H9 (cell line): ENCODE results near the gene PIEZO2. TPM values are rescaled to one million over a fixed set of nuclear protein-coding genes. Genes with fewer than 3 reads are reported as not detected.

ENCODE experiments used
- DNase-seq: peaks from one replicate; pipeline ENCODE4 v3.0.0-alpha.2; 2017
- H2AFZ ChIP-seq: one replicate; pipeline ENCODE4 v1.6.1; 2013; ENCODE audit warnings: mild to moderate bottlenecking, low read length, control low read depth, moderate library complexity
- H2AK5ac ChIP-seq: 2 replicates; pipeline ENCODE4 v1.6.1; 2013; ENCODE audit warnings: low read length, control low read depth, mixed read lengths; ENCODE audit not compliant: insufficient read length
- H2BK120ac ChIP-seq: one replicate; pipeline ENCODE4 v1.6.1; 2013; ENCODE audit warnings: low read depth, mild to moderate bottlenecking, low read length, control low read depth, inconsistent platforms; ENCODE audit not compliant: poor library complexity, severe bottlenecking
- H2BK12ac ChIP-seq: 2 replicates; pipeline ENCODE4 v1.6.1; 2013; ENCODE audit warnings: low read length, control low read depth, mixed read lengths, low read depth; ENCODE audit not compliant: insufficient read length
- H2BK15ac ChIP-seq: 2 replicates; pipeline ENCODE4 v1.6.1; 2013; ENCODE audit warnings: low read depth, low read length, control low read depth
- H2BK20ac ChIP-seq: one replicate; pipeline ENCODE4 v1.6.1; 2013; ENCODE audit warnings: low read depth, mild to moderate bottlenecking, low read length, control low read depth, inconsistent platforms; ENCODE audit not compliant: poor library complexity, severe bottlenecking
- H2BK5ac ChIP-seq: 2 replicates; pipeline ENCODE4 v1.6.1; 2013; ENCODE audit warnings: low read length, control low read depth, mixed read lengths; ENCODE audit not compliant: insufficient read length
- H3K14ac ChIP-seq: 2 replicates; pipeline ENCODE4 v1.6.1; 2013; ENCODE audit warnings: low read length, control low read depth; ENCODE audit not compliant: insufficient read depth
- H3K18ac ChIP-seq: 2 replicates; pipeline ENCODE4 v1.6.1; 2013; ENCODE audit warnings: low read depth, mild to moderate bottlenecking, mixed read lengths, low read length, control low read depth; ENCODE audit not compliant: insufficient read length
- H3K23ac ChIP-seq: 2 replicates; pipeline ENCODE4 v1.6.1; 2013; ENCODE audit warnings: low read length, control low read depth, mixed read lengths, low read depth; ENCODE audit not compliant: insufficient read length
- H3K23me2 ChIP-seq: 2 replicates; pipeline ENCODE4 v1.6.1; 2013; ENCODE audit warnings: low read depth, mild to moderate bottlenecking, mixed read lengths, low read length, control low read depth; ENCODE audit not compliant: insufficient read length, poor library complexity, severe bottlenecking
- H3K27ac ChIP-seq: 2 replicates; pipeline ENCODE4 v1.5.1; 2013; ENCODE audit warnings: low read length, control low read depth, mixed read lengths, low read depth; ENCODE audit not compliant: insufficient read length
- H3K27me3 ChIP-seq: 2 replicates; pipeline ENCODE4 v1.6.1; 2013; ENCODE audit warnings: low read length, control low read depth, inconsistent platforms; ENCODE audit not compliant: insufficient read depth
- H3K4ac ChIP-seq: 2 replicates; pipeline ENCODE4 v1.6.1; 2013; ENCODE audit warnings: low read depth, mild to moderate bottlenecking, control low read depth, inconsistent platforms, low read length, moderate library complexity
- H3K4me1 ChIP-seq: 2 replicates; pipeline ENCODE4 v1.6.1; 2013; ENCODE audit warnings: low read length, control low read depth, inconsistent platforms; ENCODE audit not compliant: insufficient read depth
- H3K4me2 ChIP-seq: 2 replicates; pipeline ENCODE4 v1.6.1; 2013; ENCODE audit warnings: low read length, control low read depth, mixed read lengths; ENCODE audit not compliant: insufficient read length, insufficient read depth
- H3K56ac ChIP-seq: 2 replicates; pipeline ENCODE4 v1.6.1; 2013; ENCODE audit warnings: low read depth, mild to moderate bottlenecking, mixed read lengths, low read length, control low read depth; ENCODE audit not compliant: insufficient read length
- H3K79me1 ChIP-seq: 2 replicates; pipeline ENCODE4 v1.6.1; 2013; ENCODE audit warnings: low read depth, mild to moderate bottlenecking, moderate library complexity, low read length, control low read depth, inconsistent platforms; ENCODE audit not compliant: insufficient read depth, poor library complexity, severe bottlenecking
- H3K79me2 ChIP-seq: 2 replicates; pipeline ENCODE4 v1.6.1; 2013; ENCODE audit warnings: low read length, control low read depth, inconsistent platforms; ENCODE audit not compliant: insufficient read depth
- H3K9ac ChIP-seq: 2 replicates; pipeline ENCODE4 v1.6.1; 2013; ENCODE audit warnings: low read length, control low read depth, mixed read lengths; ENCODE audit not compliant: insufficient read length; ENCODE audit errors: extremely low read depth
- H3K9me3 ChIP-seq: one replicate; pipeline ENCODE4 v1.6.1; 2013; ENCODE audit warnings: low read depth, low read length, inconsistent platforms; ENCODE audit not compliant: control insufficient read depth
- H3T11ph ChIP-seq: one replicate; pipeline ENCODE4 v1.6.1; 2013; ENCODE audit warnings: mild to moderate bottlenecking, low read length, control low read depth, inconsistent platforms
- H4K20me1 ChIP-seq: one replicate; pipeline ENCODE4 v1.6.1; 2013; ENCODE audit not compliant: control insufficient read depth, insufficient read length, insufficient read depth
- H4K5ac ChIP-seq: 2 replicates; pipeline ENCODE4 v1.6.1; 2013; ENCODE audit warnings: low read depth, mild to moderate bottlenecking, mixed read lengths, low read length, control low read depth; ENCODE audit not compliant: insufficient read length
- H4K8ac ChIP-seq: replicated peaks from 2 replicates; pipeline ENCODE4 v1.6.1; 2013; ENCODE audit warnings: low read length, control low read depth, mixed read lengths, low read depth; ENCODE audit not compliant: insufficient read length
- H4K91ac ChIP-seq: 2 replicates; pipeline ENCODE4 v1.6.1; 2013; ENCODE audit warnings: low read depth, mild to moderate bottlenecking, moderate library complexity, mixed read lengths, low read length, control low read depth; ENCODE audit not compliant: insufficient read length
- H3K27ac Mint-ChIP-seq, 3 experiments: 2 replicates in 2 of 3; 3 replicates in 1 of 3; pipeline ENCODE4 v1.8.0; 2020 to 2021; ENCODE audit warnings: mixed read lengths in 3 of 3, mild to moderate bottlenecking in 1 of 3, moderate library complexity in 1 of 3
- H3K27me3 Mint-ChIP-seq: 2 replicates; pipeline ENCODE4 v1.8.0; 2021; ENCODE audit warnings: low read depth, mild to moderate bottlenecking, moderate library complexity, mixed read lengths
- H3K36me3 Mint-ChIP-seq, 3 experiments: 2 replicates in 2 of 3; 3 replicates in 1 of 3; pipeline ENCODE4 v1.8.0; 2020 to 2021; ENCODE audit warnings: low read depth in 3 of 3, mixed read lengths in 3 of 3; ENCODE audit not compliant: insufficient read depth in 1 of 3
- H3K4me1 Mint-ChIP-seq, 2 experiments: 2 replicates each; pipeline ENCODE4 v1.8.0; 2020; ENCODE audit warnings: mixed read lengths in 2 of 2
- H3K4me3 Mint-ChIP-seq, 2 experiments: 2 replicates in 1 of 2; 3 replicates in 1 of 2; pipeline ENCODE4 v1.8.0; 2020 to 2021; ENCODE audit warnings: mild to moderate bottlenecking in 2 of 2, mixed read lengths in 2 of 2, moderate library complexity in 1 of 2
- H3K9me3 Mint-ChIP-seq, 2 experiments: 2 replicates in 1 of 2; 3 replicates in 1 of 2; pipeline ENCODE4 v1.8.0; 2020; ENCODE audit warnings: mild to moderate bottlenecking in 2 of 2, mixed read lengths in 2 of 2, moderate library complexity in 1 of 2
- WGBS: extraction: QIAGEN DNeasy Blood & Tissue Kit; methylation state at CpG from one replicate; pipeline ENCODE4 v1.1.7; 2013; ENCODE audit warnings: missing lambda C conversion rate, low lambda C conversion rate, mixed read lengths; ENCODE audit not compliant: insufficient read length; ENCODE audit errors: extremely low coverage; 5-methylcytosine and 5-hydroxymethylcytosine counted together
- total RNA-seq: library from RNA; stranded (reverse); gene quantifications from 2 replicates; pipeline ENCODE4 v1.2.1, GENCODE V29; 2021
- TF ChIP-seq, protein P1 (sequence below): fragments of 200-600 bp; sonication (generic); conservative IDR thresholded peaks from 3 replicates; pipeline ENCODE4 v1.8.0; 2021; ENCODE audit warnings: antibody characterized with exemption, mild to moderate bottlenecking

Gene PIEZO2
- total RNA-seq, 1 experiment from 2014 or later, result 3.9 TPM

- Histone ChIP-seq H3K14ac (no peak overlapping the region), H2AFZ (no peak overlapping the region), H3K4me2 (no peak overlapping the region), H3K23me2 (no peaks in the 10 kb centered on the region), H4K8ac (no peak overlapping the region), H2AK5ac (no peak overlapping the region), H3K9ac (no peak overlapping the region), H3K27ac (no peak overlapping the region), H2BK120ac (no peak overlapping the region), H3K27me3 (no peaks in the 10 kb centered on the region), H4K5ac (no peak overlapping the region), H4K20me1 (no peaks in the 10 kb centered on the region), H3K9me3 (no peaks in the 10 kb centered on the region), H3K79me1 (no peaks in the 10 kb centered on the region), H2BK20ac (no peak overlapping the region), H3K4me1 (no peaks in the 10 kb centered on the region), H3K56ac (no peak overlapping the region), H3T11ph (no peak overlapping the region), H2BK12ac (no peak overlapping the region), H2BK15ac (no peak overlapping the region), H2BK5ac (no peak overlapping the region), H3K23ac (no peak overlapping the region), H3K4ac (no peak overlapping the region), H4K91ac (no peak overlapping the region), H3K18ac (no peak overlapping the region), H3K79me2 (no peaks in the 10 kb centered on the region)
- DNase-seq, result no peak
- WGBS, result no CpG with 5 or more reads among the region's 5 CpGs
- Mint-ChIP-seq H3K27ac (no peak overlapping the region), H3K4me3 (no peak overlapping the region), H3K36me3 (no peaks in the 10 kb centered on the region; a peak in 1 of 7 replicates), H3K27me3 (no peaks in the 10 kb centered on the region), H3K9me3 (no peaks in the 10 kb centered on the region), H3K4me1 (peaks cover 0 to 5% of the 10 kb centered on the region in 2 experiments; a peak in 2 of 4 replicates)
- TF ChIP-seq, protein P1, sequence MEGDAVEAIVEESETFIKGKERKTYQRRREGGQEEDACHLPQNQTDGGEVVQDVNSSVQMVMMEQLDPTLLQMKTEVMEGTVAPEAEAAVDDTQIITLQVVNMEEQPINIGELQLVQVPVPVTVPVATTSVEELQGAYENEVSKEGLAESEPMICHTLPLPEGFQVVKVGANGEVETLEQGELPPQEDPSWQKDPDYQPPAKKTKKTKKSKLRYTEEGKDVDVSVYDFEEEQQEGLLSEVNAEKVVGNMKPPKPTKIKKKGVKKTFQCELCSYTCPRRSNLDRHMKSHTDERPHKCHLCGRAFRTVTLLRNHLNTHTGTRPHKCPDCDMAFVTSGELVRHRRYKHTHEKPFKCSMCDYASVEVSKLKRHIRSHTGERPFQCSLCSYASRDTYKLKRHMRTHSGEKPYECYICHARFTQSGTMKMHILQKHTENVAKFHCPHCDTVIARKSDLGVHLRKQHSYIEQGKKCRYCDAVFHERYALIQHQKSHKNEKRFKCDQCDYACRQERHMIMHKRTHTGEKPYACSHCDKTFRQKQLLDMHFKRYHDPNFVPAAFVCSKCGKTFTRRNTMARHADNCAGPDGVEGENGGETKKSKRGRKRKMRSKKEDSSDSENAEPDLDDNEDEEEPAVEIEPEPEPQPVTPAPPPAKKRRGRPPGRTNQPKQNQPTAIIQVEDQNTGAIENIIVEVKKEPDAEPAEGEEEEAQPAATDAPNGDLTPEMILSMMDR, result no peak
Measured at GRCh38 chr18:10750191-10751035, 399.0 kb downstream of the PIEZO2 start.
